Neural cell (in vitro differentiated cells): Measurements from ENCODE around the gene SLC2A8.

Experiments
- EP300 ChIP-seq: fragments of 450-650 bp; conservative IDR thresholded peaks from 2 replicates; pipeline ENCODE4 v1.6.1; 2014; ENCODE audit warnings: antibody characterized with exemption, mild to moderate bottlenecking, moderate library complexity; ENCODE audit not compliant: poor library complexity, severe bottlenecking
- EZH2 ChIP-seq: fragments of 200-600, 300-800 bp; shearing (Covaris generic), sonication (generic); IDR thresholded peaks from 2 replicates; pipeline ENCODE4 v1.6.1; 2014; ENCODE audit warnings: antibody characterized with exemption, low read length, borderline replicate concordance, mild to moderate bottlenecking; ENCODE audit not compliant: insufficient read depth, poor library complexity, severe bottlenecking
- TF ChIP-seq, protein P1 (sequence below): fragments of 450-650 bp; IDR thresholded peaks from 2 replicates; pipeline ENCODE4 v1.5.1; 2014; ENCODE audit warnings: antibody characterized with exemption, mild to moderate bottlenecking, moderate library complexity; ENCODE audit not compliant: poor library complexity, severe bottlenecking
- TF ChIP-seq, protein P2 (sequence below): IDR thresholded peaks from 2 replicates; pipeline ENCODE4 v1.6.1; 2012; ENCODE audit warnings: borderline replicate concordance

DNA sequence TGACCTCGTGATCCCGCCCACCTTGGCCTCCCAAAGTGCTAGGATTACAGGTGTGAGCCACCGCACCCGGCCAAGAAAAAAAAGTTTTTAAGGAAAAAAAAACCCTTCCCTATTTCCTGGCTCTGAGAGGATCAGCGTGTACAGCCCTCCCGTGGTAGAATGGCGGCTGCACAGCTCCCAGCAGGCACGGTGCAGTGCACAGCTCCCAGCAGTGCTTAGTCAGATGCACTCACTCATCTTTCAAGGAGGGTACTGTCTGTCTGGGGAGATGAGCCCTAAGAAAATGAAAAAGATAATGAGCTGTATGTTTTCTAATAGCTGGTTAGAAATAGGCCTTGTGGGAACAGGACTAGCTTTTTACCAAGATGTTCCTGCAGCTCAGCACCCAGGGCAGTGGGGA lies 36.7 kb upstream of the SLC2A8 start:
- TF ChIP-seq, protein P1, sequence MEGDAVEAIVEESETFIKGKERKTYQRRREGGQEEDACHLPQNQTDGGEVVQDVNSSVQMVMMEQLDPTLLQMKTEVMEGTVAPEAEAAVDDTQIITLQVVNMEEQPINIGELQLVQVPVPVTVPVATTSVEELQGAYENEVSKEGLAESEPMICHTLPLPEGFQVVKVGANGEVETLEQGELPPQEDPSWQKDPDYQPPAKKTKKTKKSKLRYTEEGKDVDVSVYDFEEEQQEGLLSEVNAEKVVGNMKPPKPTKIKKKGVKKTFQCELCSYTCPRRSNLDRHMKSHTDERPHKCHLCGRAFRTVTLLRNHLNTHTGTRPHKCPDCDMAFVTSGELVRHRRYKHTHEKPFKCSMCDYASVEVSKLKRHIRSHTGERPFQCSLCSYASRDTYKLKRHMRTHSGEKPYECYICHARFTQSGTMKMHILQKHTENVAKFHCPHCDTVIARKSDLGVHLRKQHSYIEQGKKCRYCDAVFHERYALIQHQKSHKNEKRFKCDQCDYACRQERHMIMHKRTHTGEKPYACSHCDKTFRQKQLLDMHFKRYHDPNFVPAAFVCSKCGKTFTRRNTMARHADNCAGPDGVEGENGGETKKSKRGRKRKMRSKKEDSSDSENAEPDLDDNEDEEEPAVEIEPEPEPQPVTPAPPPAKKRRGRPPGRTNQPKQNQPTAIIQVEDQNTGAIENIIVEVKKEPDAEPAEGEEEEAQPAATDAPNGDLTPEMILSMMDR, result no peak
- no peak for TF ChIP-seq EZH2
- TF ChIP-seq EP300, result no peak
- TF ChIP-seq, protein P2, sequence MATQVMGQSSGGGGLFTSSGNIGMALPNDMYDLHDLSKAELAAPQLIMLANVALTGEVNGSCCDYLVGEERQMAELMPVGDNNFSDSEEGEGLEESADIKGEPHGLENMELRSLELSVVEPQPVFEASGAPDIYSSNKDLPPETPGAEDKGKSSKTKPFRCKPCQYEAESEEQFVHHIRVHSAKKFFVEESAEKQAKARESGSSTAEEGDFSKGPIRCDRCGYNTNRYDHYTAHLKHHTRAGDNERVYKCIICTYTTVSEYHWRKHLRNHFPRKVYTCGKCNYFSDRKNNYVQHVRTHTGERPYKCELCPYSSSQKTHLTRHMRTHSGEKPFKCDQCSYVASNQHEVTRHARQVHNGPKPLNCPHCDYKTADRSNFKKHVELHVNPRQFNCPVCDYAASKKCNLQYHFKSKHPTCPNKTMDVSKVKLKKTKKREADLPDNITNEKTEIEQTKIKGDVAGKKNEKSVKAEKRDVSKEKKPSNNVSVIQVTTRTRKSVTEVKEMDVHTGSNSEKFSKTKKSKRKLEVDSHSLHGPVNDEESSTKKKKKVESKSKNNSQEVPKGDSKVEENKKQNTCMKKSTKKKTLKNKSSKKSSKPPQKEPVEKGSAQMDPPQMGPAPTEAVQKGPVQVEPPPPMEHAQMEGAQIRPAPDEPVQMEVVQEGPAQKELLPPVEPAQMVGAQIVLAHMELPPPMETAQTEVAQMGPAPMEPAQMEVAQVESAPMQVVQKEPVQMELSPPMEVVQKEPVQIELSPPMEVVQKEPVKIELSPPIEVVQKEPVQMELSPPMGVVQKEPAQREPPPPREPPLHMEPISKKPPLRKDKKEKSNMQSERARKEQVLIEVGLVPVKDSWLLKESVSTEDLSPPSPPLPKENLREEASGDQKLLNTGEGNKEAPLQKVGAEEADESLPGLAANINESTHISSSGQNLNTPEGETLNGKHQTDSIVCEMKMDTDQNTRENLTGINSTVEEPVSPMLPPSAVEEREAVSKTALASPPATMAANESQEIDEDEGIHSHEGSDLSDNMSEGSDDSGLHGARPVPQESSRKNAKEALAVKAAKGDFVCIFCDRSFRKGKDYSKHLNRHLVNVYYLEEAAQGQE, result no peak
